SW480 (cell line): Measurements from ENCODE around the gene GRB10.
"Not testable (repeated sequence)": the region's sequence is repeated elsewhere in the genome, so short reads cannot be mapped to it uniquely, and the experiment has no call there.

ENCODE experiments used
- DNase-seq: peaks from one replicate; pipeline ENCODE4 v3.0.0-alpha.2; 2016; ENCODE audit warnings: low spot score

Gene GRB10

DNA sequence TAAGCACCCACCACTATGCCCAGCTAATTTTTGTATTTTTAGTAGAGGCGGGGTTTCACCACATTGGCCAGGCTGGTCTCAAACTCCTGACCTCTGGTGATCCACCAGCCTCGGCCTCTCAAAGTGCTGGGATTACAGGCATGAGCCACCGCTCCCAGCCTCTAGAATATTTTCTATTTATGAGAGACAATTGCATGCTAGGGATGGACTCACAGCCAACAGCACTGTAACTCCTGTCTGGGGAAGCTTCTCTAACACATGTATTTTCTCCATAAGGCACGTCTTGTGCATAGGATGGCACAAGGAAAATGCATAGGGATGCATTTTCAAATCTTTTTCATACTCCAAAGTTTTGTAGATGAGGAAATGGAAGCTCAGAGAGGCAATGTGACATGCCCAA, 237.1 kb downstream of the GRB10 start:
- not testable (repeated sequence) for DNase-seq

DNA sequence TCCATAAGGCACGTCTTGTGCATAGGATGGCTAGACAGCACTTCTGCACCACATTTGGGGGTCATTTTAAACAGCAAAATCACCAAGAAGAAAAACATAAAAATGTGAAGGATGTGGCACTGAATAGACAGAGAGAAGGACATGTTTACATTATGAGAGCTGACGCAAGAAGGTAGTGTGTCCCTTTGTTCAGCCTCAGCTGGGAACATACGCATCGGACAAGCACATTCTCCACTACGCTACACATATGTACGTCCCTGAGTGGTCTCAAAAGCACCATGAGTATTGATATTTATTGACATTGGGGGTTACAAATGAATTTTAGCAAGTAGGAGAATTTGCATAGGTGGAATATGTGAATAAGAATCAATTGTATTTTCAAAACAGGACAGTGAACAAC, 237.7 kb downstream of the GRB10 start:
- no peak for DNase-seq

DNA sequence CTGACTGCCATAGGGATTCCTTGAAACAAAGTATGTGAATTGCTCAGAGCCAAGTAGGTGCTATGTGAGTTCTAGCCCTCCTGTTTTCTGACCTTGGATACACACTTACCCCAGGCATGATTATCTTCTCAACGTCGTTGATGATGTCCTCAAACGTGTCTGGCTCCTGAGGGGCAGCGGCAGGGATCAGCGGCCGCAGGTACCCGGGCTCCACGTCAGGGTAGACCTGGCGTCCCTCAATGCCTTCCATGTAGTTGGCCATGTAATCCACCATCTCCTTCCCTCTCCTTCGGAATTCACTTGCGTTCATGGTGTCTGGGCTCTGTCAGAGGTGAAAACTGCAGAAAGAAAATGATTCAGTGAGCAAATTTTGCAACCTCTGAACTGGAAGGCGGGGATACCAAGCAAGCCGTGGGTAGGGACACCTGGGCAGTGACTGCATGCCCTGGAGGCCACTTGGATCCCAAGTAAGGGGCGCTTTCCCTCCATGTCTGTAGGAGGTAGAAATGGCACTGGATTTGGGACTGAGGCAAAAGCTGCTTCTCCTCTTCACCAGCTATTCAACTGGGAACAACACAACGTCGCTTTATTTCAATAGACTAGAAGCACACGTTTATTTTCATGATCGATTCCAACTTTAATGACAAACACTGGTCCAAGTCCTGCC, 238.8 kb downstream of the GRB10 start:
- DNase-seq: no peak

DNA sequence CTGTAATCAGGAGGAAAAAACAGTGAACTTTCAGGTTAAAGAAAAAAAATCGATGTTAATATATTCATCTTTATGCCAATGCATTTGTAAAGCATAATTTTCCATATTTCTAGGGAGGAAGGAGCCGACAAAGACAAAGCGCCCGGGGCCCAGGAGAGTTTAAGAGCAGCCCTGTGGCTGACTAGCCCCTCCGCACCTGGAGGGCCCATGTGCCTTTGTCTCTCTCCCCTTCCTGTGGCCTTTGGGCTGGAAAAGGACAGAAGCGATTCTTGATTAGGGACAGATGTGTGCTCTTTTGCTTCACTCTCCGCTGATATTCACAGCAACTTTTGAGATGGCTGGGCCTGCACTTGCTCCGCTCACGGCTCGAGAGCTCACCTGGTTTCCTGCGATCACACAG, 240.6 kb downstream of the GRB10 start:
- no peak for DNase-seq

DNA sequence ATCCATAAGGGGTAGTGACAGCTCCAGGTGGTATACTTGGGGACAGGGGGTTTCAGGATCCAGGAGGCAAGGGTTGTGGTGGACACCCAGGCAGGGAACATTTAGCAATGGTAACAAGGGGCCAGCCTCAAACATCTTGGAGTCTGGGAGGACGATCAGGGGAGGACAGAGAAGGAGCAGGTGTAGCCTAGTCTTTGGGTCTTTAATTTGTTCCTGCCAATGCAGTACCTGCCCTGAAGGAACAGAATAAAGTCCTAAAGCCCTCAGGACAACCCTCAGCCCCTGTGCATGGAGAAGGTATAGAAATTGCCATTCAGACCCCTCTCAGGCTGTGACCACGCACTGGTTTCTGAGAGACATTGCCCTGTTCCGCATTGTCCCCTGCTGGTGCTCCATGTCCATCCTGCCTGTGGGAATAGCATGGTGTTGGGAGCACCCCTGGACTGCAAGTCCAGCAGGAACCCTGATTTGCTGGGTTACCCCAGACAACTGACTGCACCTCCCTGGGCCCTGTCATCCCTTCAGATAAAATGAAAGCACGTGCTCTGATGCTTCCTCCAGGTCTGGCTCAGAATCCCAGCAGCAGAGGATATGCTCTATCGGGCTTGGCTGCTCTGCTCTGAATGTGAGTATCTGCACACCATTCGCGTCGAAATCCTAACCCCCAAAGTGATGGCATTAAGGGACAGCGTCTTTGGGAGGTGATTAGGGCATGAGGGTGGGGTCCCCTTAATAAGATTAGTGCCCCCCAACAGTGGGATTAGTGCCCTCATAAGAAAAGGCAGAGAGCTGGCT, 241.7 kb downstream of the GRB10 start:
- DNase-seq: no peak
